Caco-2 (cell line): ENCODE data around the gene MUC5B. TPM values are rescaled to one million over a fixed set of nuclear protein-coding genes. Genes with fewer than 3 reads are reported as not detected.

ENCODE experiments used
- BruUV-seq: library from RNA; stranded (reverse); fragments of 400-500 nt; replicated peaks from 2 replicates; lab custom pipeline; 2021; lab: Mats Ljungman, UMichigan
- CTCF ChIA-PET: fragments of 300-600 bp; sonication (Branson Sonifier 250); formaldehyde crosslinking; loops from one replicate; lab custom pipeline; 2022; ENCODE audit warnings: antibody characterized with exemption; lab: Charles Lee
- POLR2A ChIA-PET: fragments of 300-600 bp; sonication (Branson Sonifier 250); formaldehyde crosslinking; loops from one replicate; lab custom pipeline; 2022; ENCODE audit warnings: antibody characterized with exemption; lab: Charles Lee
- DNase-seq, 2 experiments: peaks; one replicate each; pipeline versions ENCODE4 v3.0.0 to v3.0.0-alpha.2; 2020 to 2022
- H3K27me3 ChIP-seq: replicated peaks from 2 replicates; pipeline ENCODE4 v1.6.0; 2011; ENCODE audit warnings: low read length; ENCODE audit not compliant: control insufficient read depth, insufficient read depth
- H3K36me3 ChIP-seq: 2 replicates; pipeline ENCODE4 v1.5.1; 2011; ENCODE audit warnings: low read length; ENCODE audit not compliant: control insufficient read depth, insufficient read depth
- H3K4me1 ChIP-seq: fragments of 250-450 bp; sonication (Bioruptor Pico); 2 replicates; pipeline ENCODE4 v1.5.1; 2020; ENCODE audit warnings: mild to moderate bottlenecking
- H3K4me3 ChIP-seq: 2 replicates; pipeline ENCODE4 v1.5.1; 2011; ENCODE audit warnings: low read depth, mild to moderate bottlenecking, control low read depth, low read length
- H3K9me3 ChIP-seq: fragments of 250-450 bp; sonication (Bioruptor Pico); 2 replicates; pipeline ENCODE4 v1.5.1; 2020; ENCODE audit warnings: mild to moderate bottlenecking, moderate library complexity
- H3K27ac Mint-ChIP-seq: one replicate; pipeline ENCODE4 v1.8.0; 2022; ENCODE audit warnings: mixed read lengths; ENCODE audit not compliant: unreplicated experiment
- H3K27me3 Mint-ChIP-seq: one replicate; pipeline ENCODE4 v1.8.0; 2022; ENCODE audit warnings: mixed read lengths; ENCODE audit not compliant: insufficient read depth, unreplicated experiment
- H3K36me3 Mint-ChIP-seq: one replicate; pipeline ENCODE4 v1.8.0; 2022; ENCODE audit warnings: mild to moderate bottlenecking, mixed read lengths; ENCODE audit not compliant: insufficient read depth, unreplicated experiment
- H3K4me1 Mint-ChIP-seq: one replicate; pipeline ENCODE4 v1.8.0; 2022; ENCODE audit warnings: low read depth, mixed read lengths; ENCODE audit not compliant: unreplicated experiment
- H3K4me3 Mint-ChIP-seq: one replicate; pipeline ENCODE4 v1.8.0; 2022; ENCODE audit warnings: mild to moderate bottlenecking, moderate library complexity, mixed read lengths; ENCODE audit not compliant: unreplicated experiment
- H3K9me3 Mint-ChIP-seq: one replicate; pipeline ENCODE4 v1.8.0; 2022; ENCODE audit warnings: mixed read lengths; ENCODE audit not compliant: unreplicated experiment
- intact Hi-C: fragments of 100-400 bp; cut with micrococcal nuclease; formaldehyde crosslinking; loops from one replicate; pipeline ENCODE4 v1.10.0; 2022; ENCODE audit not compliant: unreplicated experiment
- total RNA-seq: library from RNA; stranded (reverse); gene quantifications from 2 replicates; pipeline ENCODE4 v1.2.3, GENCODE V29; 2022
- TF ChIP-seq, protein P1 (sequence below), 2 experiments: fragments of 200-600 bp in 1 of 2; IDR thresholded peaks; 1 replicate in 1 of 2; 2 replicates in 1 of 2; pipeline versions ENCODE4 v1.5.1 to v1.8.0; 2011 to 2022; ENCODE audit warnings: antibody characterized with exemption in 1 of 2, control low read depth in 1 of 2, inconsistent platforms in 1 of 2, low read depth in 1 of 2, low read length in 1 of 2, mild to moderate bottlenecking in 1 of 2, moderate library complexity in 1 of 2; ENCODE audit not compliant: insufficient read depth in 1 of 2, severe bottlenecking in 1 of 2, unreplicated experiment in 1 of 2

The MUC5B gene
- total RNA-seq, 1 experiment from 2014 or later: not detected

DNA sequence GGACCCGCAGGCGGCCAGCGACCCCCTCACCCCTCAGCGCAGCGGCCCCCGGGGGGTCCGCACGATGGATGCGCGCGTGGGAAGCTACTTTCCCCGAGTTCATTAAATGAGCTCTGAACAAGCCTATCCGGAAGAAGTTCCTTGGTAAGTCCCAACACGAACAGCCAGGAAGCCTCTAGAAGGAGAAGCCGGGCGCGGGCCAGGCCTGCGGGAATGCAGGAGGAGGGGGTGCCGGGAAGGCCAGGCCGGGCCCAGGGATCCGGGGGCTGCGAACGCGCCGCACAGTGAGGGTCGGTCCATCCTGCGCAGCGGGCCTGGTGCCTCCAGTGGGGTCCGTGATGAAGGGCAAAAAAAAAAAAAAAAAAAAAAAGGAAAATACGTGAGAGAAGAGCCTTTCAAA is 49.7 kb downstream of the MUC5B start:
- Mint-ChIP-seq H3K9me3 (no peaks in the 10 kb centered on the region), H3K36me3 (peaks cover 13% of the 10 kb centered on the region), H3K4me3 (no peak overlapping the region), H3K27ac (peak overlapping the region; percentile 32), H3K4me1 (no peaks in the 10 kb centered on the region), H3K27me3 (no peaks in the 10 kb centered on the region)
- no peaks in the 10 kb centered on the region; the same call in none of the 2 replicates for H3K36me3 ChIP-seq
- H3K4me1 ChIP-seq: no peaks in the 10 kb centered on the region
- H3K4me3 ChIP-seq: no peak overlapping the region
- no peaks in the 10 kb centered on the region for H3K27me3 ChIP-seq
- intact Hi-C loops: no loop called here
- CTCF ChIA-PET: no interaction called here
- no peak for DNase-seq
- H3K9me3 ChIP-seq: no peaks in the 10 kb centered on the region
- POLR2A ChIA-PET: no interaction called here
- TF ChIP-seq, protein P1, sequence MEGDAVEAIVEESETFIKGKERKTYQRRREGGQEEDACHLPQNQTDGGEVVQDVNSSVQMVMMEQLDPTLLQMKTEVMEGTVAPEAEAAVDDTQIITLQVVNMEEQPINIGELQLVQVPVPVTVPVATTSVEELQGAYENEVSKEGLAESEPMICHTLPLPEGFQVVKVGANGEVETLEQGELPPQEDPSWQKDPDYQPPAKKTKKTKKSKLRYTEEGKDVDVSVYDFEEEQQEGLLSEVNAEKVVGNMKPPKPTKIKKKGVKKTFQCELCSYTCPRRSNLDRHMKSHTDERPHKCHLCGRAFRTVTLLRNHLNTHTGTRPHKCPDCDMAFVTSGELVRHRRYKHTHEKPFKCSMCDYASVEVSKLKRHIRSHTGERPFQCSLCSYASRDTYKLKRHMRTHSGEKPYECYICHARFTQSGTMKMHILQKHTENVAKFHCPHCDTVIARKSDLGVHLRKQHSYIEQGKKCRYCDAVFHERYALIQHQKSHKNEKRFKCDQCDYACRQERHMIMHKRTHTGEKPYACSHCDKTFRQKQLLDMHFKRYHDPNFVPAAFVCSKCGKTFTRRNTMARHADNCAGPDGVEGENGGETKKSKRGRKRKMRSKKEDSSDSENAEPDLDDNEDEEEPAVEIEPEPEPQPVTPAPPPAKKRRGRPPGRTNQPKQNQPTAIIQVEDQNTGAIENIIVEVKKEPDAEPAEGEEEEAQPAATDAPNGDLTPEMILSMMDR (IDR thresholded peaks at IDR 0.05; ENCODE audit: insufficient read depth in 1 of 2, low read depth in 1 of 2, low read length in 1 of 2, severe bottlenecking in 1 of 2, unreplicated experiment in 1 of 2): no peak
- no TSS peak for BruUV-seq

DNA sequence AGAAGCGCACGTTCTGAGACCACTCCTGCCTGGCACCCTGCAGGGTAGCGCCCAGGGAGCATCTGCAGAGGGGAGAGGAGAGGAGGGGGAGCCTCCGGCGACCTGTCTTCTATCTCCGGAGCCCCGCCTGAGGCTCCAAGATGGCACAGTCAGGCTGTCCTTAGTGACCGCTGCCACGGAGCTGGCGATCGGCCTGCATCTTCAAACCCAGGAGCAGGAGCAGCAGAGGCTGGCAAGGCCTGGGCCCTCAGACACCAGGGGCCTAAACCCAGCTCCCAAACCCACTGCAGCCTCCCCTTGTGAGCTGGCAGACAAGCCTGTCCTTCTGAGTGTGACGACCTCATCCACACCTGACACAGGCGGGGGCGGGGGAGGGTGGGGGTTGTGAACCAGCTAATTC is 51.6 kb downstream of the MUC5B start:
- Histone ChIP-seq H3K4me1 (no peaks in the 10 kb centered on the region), H3K9me3 (no peaks in the 10 kb centered on the region), H3K27me3 (no peaks in the 10 kb centered on the region), H3K36me3 (no peaks in the 10 kb centered on the region; the same call in none of the 2 replicates), H3K4me3 (no peak overlapping the region)
- H3K4me3 Mint-ChIP-seq: no peak overlapping the region
- POLR2A ChIA-PET: no interaction called here
- TF ChIP-seq, protein P1 (IDR thresholded peaks at IDR 0.05; ENCODE audit: insufficient read depth in 1 of 2, low read depth in 1 of 2, low read length in 1 of 2, severe bottlenecking in 1 of 2, unreplicated experiment in 1 of 2): no peak
- no peaks in the 10 kb centered on the region for H3K9me3 Mint-ChIP-seq
- H3K36me3 Mint-ChIP-seq: peaks cover 31% of the 10 kb centered on the region
- intact Hi-C loops: no loop called here
- CTCF ChIA-PET: no interaction called here
- H3K27me3 Mint-ChIP-seq: no peaks in the 10 kb centered on the region
- no TSS peak for BruUV-seq
- no peak for DNase-seq
- no peak overlapping the region for H3K27ac Mint-ChIP-seq
- no peaks in the 10 kb centered on the region for H3K4me1 Mint-ChIP-seq

- DNase-seq: no peak
- CTCF ChIA-PET: interaction anchor here (0.6 kb wide), 1 partner anchor 203 kb away, joined by 4 read pairs; no protein-coding TSS in a partner anchor
- POLR2A ChIA-PET: no interaction called here
- peaks cover 35% of the 10 kb centered on the region for H3K36me3 Mint-ChIP-seq
- no peaks in the 10 kb centered on the region; the same call in none of the 2 replicates for H3K36me3 ChIP-seq
- H3K4me3 ChIP-seq: no peak overlapping the region
- no peak overlapping the region for H3K27ac Mint-ChIP-seq
- H3K4me1 Mint-ChIP-seq: no peaks in the 10 kb centered on the region
- no peaks in the 10 kb centered on the region for H3K9me3 Mint-ChIP-seq
- no peaks in the 10 kb centered on the region for H3K9me3 ChIP-seq
- no peaks in the 10 kb centered on the region for H3K27me3 ChIP-seq
- BruUV-seq: TSS peak; percentile 21
- intact Hi-C loops: no loop called here
- no peaks in the 10 kb centered on the region for H3K27me3 Mint-ChIP-seq
- TF ChIP-seq, protein P1 (IDR thresholded peaks at IDR 0.05; ENCODE audit: insufficient read depth in 1 of 2, low read depth in 1 of 2, low read length in 1 of 2, severe bottlenecking in 1 of 2, unreplicated experiment in 1 of 2): no peak
- H3K4me1 ChIP-seq: no peaks in the 10 kb centered on the region
- no peak overlapping the region for H3K4me3 Mint-ChIP-seq
These were observed 52.2 kb downstream of the MUC5B start for GRCh38 chr11:1275021-1275420.
